ENCODE data around the gene ADAMTS12.

DNA sequence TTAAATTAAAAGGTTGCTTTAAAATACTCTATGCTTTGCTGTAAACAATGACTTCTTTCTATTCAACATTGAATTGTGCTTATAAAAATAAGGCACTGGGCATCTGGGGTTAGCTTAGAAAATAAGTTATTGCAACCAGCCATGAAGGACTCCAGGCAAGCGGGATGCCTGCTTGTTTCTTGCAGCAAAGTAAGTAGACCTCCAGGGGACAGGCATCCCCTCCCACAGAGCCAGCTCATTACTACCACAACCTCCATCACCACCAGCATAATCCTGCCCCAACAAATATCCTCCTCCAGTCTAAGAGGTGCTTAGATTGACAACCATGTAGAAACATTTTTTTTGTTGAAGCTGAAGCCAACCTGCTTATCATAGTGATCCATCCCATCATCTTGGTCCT, 260.7 kb downstream of the ADAMTS12 start:
- TF ChIP-seq, protein P1, sequence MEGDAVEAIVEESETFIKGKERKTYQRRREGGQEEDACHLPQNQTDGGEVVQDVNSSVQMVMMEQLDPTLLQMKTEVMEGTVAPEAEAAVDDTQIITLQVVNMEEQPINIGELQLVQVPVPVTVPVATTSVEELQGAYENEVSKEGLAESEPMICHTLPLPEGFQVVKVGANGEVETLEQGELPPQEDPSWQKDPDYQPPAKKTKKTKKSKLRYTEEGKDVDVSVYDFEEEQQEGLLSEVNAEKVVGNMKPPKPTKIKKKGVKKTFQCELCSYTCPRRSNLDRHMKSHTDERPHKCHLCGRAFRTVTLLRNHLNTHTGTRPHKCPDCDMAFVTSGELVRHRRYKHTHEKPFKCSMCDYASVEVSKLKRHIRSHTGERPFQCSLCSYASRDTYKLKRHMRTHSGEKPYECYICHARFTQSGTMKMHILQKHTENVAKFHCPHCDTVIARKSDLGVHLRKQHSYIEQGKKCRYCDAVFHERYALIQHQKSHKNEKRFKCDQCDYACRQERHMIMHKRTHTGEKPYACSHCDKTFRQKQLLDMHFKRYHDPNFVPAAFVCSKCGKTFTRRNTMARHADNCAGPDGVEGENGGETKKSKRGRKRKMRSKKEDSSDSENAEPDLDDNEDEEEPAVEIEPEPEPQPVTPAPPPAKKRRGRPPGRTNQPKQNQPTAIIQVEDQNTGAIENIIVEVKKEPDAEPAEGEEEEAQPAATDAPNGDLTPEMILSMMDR (IDR thresholded peaks at IDR 0.05): no peak
- no peak for TF ChIP-seq POLR2AphosphoS5 (IDR thresholded peaks at IDR 0.05; ENCODE audit: low read depth, low read length)
- TF ChIP-seq, protein P2, sequence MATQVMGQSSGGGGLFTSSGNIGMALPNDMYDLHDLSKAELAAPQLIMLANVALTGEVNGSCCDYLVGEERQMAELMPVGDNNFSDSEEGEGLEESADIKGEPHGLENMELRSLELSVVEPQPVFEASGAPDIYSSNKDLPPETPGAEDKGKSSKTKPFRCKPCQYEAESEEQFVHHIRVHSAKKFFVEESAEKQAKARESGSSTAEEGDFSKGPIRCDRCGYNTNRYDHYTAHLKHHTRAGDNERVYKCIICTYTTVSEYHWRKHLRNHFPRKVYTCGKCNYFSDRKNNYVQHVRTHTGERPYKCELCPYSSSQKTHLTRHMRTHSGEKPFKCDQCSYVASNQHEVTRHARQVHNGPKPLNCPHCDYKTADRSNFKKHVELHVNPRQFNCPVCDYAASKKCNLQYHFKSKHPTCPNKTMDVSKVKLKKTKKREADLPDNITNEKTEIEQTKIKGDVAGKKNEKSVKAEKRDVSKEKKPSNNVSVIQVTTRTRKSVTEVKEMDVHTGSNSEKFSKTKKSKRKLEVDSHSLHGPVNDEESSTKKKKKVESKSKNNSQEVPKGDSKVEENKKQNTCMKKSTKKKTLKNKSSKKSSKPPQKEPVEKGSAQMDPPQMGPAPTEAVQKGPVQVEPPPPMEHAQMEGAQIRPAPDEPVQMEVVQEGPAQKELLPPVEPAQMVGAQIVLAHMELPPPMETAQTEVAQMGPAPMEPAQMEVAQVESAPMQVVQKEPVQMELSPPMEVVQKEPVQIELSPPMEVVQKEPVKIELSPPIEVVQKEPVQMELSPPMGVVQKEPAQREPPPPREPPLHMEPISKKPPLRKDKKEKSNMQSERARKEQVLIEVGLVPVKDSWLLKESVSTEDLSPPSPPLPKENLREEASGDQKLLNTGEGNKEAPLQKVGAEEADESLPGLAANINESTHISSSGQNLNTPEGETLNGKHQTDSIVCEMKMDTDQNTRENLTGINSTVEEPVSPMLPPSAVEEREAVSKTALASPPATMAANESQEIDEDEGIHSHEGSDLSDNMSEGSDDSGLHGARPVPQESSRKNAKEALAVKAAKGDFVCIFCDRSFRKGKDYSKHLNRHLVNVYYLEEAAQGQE (IDR thresholded peaks at IDR 0.05; ENCODE audit: insufficient read depth in 1 of 2, low read depth in 2 of 2, low read length in 1 of 2): no peak
- TF ChIP-seq SIN3A (IDR thresholded peaks at IDR 0.05; ENCODE audit: borderline replicate concordance, insufficient read depth, low read depth, low read length): no peak
- no peak for TF ChIP-seq TCF7L2 (IDR thresholded peaks at IDR 0.05; ENCODE audit: low read depth, low read length)
